Activated naive CD8-positive, alpha-beta T cell treated with anti-CD3 and anti-CD28 coated beads, Interleukin-2, amount 50 U/mL, for 16 hours (primary cell): Measurements from ENCODE around the gene LZTR1.
"Not testable (repeated sequence)": the region's sequence is repeated elsewhere in the genome, so short reads cannot be mapped to it uniquely, and the experiment has no call there.

Experiments
- DNase-seq: peaks from one replicate; pipeline ENCODE4 v3.0.0-alpha.2; 2020; ENCODE audit warnings: low read depth, low spot score

The LZTR1 gene

DNA sequence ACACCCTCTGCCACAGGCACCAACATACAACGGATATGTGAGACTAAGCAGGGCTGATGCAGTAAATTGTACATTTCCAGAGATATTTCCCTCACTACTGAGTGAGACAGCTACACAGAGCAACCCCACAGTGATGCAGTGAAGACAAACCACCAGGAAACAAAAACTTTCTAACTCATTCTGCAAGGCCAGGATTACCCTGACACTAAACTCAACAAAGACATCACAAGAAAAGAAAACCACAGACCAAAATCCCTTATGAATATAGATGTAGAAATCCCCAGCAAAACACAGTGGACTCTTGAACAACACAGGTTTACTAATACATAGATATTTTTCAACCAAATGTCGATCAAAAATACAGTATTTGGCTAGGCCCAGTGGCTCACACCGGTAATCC is 51.8 kb downstream of the LZTR1 start:
- no peak for DNase-seq

DNA sequence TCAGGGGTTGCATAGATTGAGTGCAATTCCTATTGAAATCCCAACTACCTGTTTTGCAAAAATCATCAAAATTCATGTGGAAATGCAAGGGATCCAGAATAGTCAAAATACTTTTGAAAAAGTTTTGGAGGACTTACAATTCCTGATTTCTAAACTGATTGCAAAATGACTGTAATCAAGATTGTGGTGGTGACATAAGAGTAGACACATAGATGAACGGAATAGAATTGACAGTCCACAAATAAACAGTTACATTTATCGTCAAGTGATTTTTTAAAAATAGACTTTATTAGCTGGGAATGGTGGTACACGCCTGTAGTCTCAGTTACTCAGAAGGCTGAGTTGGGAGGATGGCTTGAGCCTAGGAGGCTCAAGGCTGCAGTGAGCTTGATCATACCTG is 52.9 kb downstream of the LZTR1 start:
- DNase-seq = no peak

DNA sequence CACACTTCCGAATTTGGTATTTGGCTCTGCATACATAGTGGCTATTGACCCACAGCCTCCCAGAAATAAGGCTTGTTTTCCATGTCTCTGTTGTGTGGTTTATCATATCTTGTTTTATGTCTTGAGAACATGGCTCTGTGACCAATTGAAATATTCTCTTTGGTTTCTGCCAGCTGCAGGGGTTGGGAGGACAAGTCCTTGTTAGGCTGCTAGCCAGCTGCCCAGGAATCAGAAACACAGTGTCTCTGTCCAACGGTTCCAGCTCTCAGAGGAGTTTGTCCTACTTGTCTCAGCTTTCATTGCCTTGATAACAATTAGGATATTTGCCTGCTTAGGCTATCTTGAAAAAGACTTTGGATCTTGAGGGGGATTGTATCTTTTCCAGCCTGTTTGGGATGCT is 56.3 kb downstream of the LZTR1 start:
- no peak for DNase-seq

DNA sequence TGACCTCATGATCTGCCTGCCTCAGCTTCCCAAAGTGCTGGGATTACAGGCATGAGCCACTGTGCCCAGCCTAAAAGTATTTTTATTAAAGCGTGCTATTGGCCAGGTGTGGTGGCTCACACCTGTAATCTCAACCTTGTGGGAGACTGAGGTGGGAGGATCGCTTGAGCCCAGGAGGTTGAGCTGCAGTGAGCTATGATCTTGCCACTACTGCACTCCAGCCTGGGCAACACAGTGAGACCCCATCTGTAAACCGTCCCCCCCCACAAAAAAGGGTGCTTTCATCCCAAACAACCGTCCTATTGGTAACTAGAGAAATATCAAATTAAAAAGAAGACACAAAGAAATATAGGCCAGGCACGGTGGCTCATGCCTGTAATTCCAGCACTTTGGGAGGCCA is 57.1 kb downstream of the LZTR1 start:
- not testable (repeated sequence) for DNase-seq

DNA sequence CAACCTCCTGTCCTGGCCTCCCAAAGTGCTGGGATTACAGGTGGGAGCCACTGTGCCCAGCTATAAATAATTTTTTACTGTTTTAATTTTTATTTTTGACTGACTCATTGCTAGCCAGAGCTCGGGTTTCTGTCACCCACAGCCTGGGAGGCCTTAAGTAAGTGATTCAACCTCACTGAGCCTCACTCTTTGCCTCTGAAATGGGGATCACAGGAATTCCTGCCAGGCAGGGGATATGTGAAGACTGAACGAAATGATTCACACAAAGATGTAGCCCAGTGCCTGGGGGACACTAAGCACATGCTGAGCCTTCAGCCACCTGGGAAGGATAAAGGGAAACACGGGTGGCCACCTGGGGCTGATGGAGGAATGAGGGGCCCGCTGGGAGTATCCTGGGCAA is 59.8 kb downstream of the LZTR1 start:
- no peak for DNase-seq

DNA sequence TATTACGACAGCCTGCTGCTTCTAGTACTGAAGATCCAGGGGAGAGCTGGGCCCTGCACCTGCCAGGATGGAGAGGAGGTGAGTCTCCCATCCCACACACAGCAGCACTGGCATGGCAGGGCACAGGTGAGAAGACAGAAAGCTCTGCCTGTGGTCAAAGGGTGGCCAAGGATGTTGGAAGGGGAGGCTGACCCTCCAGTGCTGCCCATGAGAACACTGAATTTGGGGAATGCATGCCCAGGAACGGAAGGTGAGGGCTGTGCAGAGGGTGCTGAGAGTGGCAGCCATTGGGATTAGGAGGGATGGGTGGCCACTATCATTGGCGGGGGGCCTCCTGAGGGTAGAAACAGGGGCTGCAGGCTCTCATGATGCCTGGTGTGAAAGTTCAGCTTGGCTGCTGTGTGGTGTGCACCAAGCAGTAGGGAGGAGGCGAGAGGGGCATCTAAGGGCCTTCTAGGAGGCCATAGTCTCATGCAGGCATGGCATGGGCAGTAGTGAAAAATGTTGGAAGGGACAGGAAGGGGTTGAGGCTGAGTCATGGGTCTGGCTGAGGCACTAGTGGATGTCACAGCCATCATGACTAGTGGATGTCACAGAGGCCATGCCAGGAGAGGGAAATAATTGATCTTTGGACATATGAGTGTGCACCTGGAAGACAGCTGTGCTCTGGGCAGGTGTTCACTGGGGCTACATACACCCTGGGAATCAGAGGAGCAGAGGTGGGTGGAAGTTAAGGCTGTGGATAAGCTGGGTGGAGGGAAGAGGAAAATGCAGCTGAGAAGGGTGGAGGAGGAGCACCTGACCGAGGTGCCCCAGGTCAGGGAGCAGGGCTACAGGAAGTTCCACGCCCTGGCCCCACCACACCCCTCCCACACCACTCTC is 61.1 kb downstream of the LZTR1 start:
- no peak for DNase-seq

DNA sequence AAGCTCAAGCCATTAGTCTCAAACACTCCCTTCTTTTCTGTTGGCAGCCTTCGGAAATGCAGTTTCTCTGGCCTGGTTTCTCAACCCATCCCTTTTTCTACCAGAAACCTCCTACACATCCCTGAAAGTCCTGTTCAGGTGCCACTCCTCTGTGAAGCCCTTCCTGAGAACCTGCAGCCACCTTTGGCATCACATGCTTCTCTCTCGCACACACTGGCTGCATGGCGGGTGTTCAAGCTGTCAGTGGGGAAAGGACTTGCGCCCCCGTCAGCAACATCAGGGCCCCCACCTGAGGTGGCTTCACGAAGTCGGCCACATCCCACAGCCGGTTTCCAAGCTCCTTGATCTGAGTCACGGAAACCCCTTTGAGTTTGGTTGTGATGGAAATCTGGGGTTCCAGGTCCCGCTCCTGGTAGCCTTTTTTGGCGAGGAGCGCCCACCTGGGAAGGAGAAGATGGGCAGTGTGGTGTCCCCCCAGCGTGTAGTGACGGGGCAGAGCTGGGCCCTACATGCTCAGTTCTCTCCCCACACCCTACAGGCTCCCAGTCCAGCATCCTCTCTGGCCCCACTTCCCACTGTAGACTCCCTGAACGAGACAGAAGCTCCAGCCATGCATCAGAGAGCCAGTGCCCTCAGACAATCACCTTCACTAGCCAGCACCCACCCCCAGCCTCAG is 61.9 kb downstream of the LZTR1 start:
- no peak for DNase-seq

DNA sequence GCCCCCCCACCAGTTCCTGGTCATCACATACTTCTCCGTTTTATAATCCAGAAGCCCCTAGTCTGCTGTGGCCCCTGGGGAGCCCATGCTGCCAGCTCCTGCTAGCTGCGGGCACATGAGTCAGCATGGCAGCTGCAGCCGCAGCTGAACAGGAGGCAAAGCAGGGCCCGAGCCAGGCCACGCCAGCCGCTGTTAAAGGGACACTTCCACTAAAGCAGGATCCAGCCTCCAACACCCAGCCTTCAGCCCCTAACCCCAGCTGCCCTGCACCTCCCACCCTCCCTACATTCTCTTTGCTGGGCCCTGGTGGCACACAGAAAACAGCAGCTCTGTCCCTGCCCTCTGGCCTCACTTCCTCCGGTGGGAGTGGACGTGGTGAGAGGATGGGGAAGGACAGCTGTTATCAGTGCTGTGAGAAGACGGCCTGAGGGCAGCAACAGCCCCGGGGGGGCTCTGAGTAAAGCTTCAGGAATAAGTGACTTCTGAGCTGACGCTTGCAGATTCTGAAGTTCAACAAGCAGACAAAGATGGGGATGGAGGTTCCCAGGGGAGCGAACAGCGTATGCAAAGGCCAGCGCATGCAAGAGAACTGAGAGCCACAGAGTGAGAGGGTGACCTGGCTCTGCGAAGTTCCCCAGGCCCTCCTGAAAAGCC is 63.0 kb downstream of the LZTR1 start:
- DNase-seq = no peak

DNA sequence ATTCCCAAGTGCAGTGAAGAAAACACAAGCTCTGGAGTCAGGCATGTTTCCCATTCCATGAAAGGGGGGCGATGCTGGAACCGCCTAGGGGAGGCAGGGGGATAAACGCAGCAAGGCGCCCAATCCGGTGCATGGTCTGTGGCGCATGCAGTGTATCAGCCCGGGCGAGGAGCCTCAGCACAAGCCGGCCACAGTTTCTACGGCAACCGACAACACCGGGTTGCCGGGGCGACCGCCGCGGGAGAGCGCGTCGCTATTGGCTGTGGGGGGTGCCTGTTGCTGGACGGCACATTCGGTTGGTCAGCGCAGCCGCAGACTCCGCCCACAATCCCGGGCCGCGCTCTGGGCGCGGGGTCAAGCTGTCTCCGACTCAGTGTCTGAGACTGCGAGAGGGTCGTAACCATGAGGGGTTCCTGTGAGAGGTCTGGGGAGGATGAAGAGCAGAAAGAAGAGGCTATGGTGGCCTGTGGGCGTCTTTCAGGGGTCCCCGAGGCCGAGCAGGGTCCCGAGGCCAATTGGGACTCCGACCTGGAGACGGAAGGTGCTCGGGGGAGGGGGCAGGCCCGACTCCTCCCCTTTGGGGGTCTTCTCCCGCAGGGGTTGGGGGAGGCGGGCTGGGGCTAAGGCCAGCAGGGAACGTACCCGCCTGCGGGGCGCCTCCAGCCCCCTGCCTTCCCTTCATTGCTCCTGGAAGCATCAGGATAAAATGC is 63.6 kb downstream of the LZTR1 start, which contains the start of gene LRRC74B:
LRRC74B (plus strand) TSS at position 362 of the 710 bp plus-strand sequence; CDS start at position 403, 41 bp downstream.
- peak; percentile 39 for DNase-seq

DNA sequence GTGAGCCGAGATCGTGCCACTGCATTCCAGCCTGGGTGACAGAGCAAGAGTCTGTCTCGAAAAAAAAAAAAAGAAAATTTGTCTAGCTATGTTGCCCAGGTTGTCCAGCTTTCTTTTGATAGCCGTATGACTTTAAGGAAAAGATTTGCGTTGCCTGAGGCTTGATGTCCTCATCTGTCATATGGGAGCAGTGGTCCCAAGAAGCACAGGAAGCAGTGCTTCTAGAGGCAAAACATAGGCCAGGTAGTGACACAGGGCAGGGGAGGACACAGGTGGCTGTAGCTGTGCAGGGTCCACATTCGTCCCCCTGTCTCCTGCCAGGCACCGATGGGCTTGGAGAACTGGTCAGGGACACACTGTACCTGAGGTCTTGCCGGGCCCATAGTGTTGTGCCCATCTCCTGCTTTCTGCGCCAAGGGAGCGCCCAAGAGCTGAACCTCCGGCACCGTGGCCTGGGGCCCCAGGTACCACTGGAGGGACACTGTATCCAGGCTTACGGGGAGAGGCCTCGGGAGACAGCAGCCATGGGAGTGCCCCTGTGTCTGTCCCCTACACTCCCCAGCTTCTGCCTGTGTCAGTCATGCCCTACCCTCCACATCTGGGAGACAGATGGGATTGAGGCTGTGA is 65.1 kb downstream of the LZTR1 start:
- DNase-seq = no peak

DNA sequence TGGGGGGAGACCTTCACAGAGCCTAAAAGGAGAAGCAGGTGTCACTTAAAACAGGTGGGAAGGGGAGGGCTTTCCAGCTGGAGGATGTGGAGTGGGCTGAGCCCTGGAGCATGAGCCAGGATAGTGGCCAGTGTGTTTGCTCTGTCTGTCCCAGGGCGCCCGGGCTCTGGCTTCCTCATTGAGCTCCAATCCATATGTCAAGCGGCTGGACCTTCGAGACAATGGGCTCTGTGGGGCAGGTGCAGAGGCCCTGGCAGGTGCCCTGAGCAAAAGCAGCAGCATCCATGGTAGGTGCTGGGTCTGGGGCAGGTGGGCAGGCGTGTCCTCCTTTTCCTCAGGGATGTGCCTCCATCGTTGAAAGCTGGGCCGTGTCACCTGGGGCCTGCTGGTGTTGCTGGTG is 65.6 kb downstream of the LZTR1 start:
- DNase-seq = no peak

DNA sequence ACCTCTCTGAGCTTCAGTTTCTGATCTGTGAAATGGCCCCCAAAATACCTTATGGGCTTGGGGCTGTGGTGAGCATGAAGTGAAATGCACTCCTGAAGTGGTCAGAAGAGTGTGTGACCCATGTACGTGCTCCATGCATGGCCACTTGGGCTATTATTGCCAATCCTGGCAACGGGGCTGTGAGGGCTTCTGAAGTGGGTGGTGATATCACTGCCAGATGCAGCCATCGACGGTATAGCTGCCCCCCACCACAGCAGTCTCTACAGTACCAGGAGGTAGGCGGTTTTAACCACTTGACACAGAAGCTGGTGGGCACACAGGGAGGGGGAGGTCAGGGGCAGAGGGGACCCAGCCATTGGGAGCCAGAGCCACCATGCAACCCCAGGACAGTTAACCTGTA is 66.4 kb downstream of the LZTR1 start:
- DNase-seq = not testable (repeated sequence)
